ENCODE data around the gene TWSG1. TPM values are rescaled to one million over a fixed set of nuclear protein-coding genes. Genes with fewer than 3 reads are reported as not detected.

Gene TWSG1
- total and polyA plus RNA-seq, 2 of the 13 experiments (the other 11 are each of a cell fraction or from before 2014, with no cell fraction given): 6.6 to 9.4 TPM

GRCh38 chr18:9334973-9335696 is 562 bp downstream of the TWSG1 start (continued):
- TF ChIP-seq HMG20B (CRISPR knock-in tag; conservative IDR thresholded peaks at IDR 0.05) (no peak), HMGA1 (CRISPR knock-in tag; conservative IDR thresholded peaks at IDR 0.05) (no peak), TFE3 (CRISPR knock-in tag; IDR thresholded peaks at IDR 0.05) (no peak), TBL1XR1 (IDR thresholded peaks at IDR 0.05; ENCODE audit: borderline replicate concordance, low read length, partially characterized antibody) (no peak), ZNF292 (CRISPR knock-in tag; IDR thresholded peaks at IDR 0.05; ENCODE audit: borderline replicate concordance, low read depth) (no peak), BRD4 (CRISPR knock-in tag; IDR thresholded peaks at IDR 0.05) (0 out of 2 replicates have a peak, but pooled peaks have one; percentile 27), POLR2G (IDR thresholded peaks at IDR 0.05; ENCODE audit: low read depth, low read length) (no peak), SOX13 (IDR thresholded peaks at IDR 0.05) (no peak), SOX13 (CRISPR knock-in tag; conservative IDR thresholded peaks at IDR 0.05 in 1 of 2, IDR thresholded peaks at IDR 0.05 in 1 of 2) (no peak), POLR2AphosphoS5 (IDR thresholded peaks at IDR 0.05; ENCODE audit: low read depth, low read length) (no peak), CBX5 (CRISPR knock-in tag; IDR thresholded peaks at IDR 0.05; ENCODE audit: borderline replicate concordance) (no peak), ZNF639 (CRISPR knock-in tag; conservative IDR thresholded peaks at IDR 0.05) (no peak), CHD2 (IDR thresholded peaks at IDR 0.05; ENCODE audit: low read depth, low read length) (no peak), TGIF2 (CRISPR knock-in tag; IDR thresholded peaks at IDR 0.05) (no peak), TOPORS (CRISPR knock-in tag; IDR thresholded peaks at IDR 0.05) (no peak), ZNF580 (CRISPR knock-in tag; IDR thresholded peaks at IDR 0.05; ENCODE audit: borderline replicate concordance, low read depth) (no peak), ZFY (CRISPR knock-in tag; IDR thresholded peaks at IDR 0.05) (peak; percentile 79), KAT8 (CRISPR knock-in tag; IDR thresholded peaks at IDR 0.05) (no peak), YEATS2 (CRISPR knock-in tag; IDR thresholded peaks at IDR 0.05; ENCODE audit: borderline replicate concordance) (no peak)
- TF ChIP-seq, protein P1, sequence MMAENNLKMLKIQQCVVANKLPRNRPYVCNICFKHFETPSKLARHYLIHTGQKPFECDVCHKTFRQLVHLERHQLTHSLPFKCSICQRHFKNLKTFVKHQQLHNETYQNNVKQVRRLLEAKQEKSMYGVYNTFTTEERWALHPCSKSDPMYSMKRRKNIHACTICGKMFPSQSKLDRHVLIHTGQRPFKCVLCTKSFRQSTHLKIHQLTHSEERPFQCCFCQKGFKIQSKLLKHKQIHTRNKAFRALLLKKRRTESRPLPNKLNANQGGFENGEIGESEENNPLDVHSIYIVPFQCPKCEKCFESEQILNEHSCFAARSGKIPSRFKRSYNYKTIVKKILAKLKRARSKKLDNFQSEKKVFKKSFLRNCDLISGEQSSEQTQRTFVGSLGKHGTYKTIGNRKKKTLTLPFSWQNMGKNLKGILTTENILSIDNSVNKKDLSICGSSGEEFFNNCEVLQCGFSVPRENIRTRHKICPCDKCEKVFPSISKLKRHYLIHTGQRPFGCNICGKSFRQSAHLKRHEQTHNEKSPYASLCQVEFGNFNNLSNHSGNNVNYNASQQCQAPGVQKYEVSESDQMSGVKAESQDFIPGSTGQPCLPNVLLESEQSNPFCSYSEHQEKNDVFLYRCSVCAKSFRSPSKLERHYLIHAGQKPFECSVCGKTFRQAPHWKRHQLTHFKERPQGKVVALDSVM (CRISPR knock-in tag; IDR thresholded peaks at IDR 0.05): peak; percentile 54
- TF ChIP-seq, protein P2, sequence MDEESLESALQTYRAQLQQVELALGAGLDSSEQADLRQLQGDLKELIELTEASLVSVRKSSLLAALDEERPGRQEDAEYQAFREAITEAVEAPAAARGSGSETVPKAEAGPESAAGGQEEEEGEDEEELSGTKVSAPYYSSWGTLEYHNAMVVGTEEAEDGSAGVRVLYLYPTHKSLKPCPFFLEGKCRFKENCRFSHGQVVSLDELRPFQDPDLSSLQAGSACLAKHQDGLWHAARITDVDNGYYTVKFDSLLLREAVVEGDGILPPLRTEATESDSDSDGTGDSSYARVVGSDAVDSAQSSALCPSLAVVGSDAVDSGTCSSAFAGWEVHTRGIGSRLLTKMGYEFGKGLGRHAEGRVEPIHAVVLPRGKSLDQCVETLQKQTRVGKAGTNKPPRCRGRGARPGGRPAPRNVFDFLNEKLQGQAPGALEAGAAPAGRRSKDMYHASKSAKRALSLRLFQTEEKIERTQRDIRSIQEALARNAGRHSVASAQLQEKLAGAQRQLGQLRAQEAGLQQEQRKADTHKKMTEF (CRISPR knock-in tag; IDR thresholded peaks at IDR 0.05): no peak
- TF ChIP-seq, protein P3, sequence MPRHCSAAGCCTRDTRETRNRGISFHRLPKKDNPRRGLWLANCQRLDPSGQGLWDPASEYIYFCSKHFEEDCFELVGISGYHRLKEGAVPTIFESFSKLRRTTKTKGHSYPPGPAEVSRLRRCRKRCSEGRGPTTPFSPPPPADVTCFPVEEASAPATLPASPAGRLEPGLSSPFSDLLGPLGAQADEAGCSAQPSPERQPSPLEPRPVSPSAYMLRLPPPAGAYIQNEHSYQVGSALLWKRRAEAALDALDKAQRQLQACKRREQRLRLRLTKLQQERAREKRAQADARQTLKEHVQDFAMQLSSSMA (CRISPR knock-in tag; IDR thresholded peaks at IDR 0.05): 0 out of 2 replicates have a peak, but pooled peaks have one; percentile 67
- TF ChIP-seq, protein P4, sequence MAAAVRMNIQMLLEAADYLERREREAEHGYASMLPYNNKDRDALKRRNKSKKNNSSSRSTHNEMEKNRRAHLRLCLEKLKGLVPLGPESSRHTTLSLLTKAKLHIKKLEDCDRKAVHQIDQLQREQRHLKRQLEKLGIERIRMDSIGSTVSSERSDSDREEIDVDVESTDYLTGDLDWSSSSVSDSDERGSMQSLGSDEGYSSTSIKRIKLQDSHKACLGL (CRISPR knock-in tag; IDR thresholded peaks at IDR 0.05): 0 out of 2 replicates have a peak, but pooled peaks have one; percentile 49

All from HepG2 (cell line).